GM19372 (cell line): ENCODE results near the gene MYO5A.
"Not testable (repeated sequence)": the region's sequence is repeated elsewhere in the genome, so short reads cannot be mapped to it uniquely, and the experiment has no call there.

Source experiments
- ATAC-seq: cut with Tn5 transposase; IDR thresholded peaks from one replicate; pipeline ENCODE4 v1.9.1; 2021; ENCODE audit warnings: mild to moderate bottlenecking, low read depth, moderate library complexity; ENCODE audit not compliant: unreplicated experiment

The MYO5A gene

DNA sequence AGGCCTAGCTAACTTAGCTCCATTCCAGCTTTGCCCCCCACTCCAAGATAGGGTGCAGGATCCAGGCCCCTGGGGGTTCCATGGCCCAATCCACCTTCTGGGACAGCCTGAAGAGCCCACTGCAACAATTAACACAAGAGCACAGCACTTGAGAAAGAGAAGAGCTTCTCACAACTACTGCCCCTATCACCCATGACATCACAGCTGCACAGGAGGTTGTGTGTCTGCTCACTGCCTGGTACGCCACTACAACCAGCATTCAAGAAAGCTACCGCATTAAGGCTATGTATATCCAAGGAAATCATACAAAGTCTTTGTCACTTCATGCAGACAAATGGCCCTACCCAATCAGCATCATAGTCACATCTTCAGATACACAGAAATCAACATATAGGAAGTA, 62.0 kb downstream of the MYO5A start:
- ATAC-seq, result no peak

DNA sequence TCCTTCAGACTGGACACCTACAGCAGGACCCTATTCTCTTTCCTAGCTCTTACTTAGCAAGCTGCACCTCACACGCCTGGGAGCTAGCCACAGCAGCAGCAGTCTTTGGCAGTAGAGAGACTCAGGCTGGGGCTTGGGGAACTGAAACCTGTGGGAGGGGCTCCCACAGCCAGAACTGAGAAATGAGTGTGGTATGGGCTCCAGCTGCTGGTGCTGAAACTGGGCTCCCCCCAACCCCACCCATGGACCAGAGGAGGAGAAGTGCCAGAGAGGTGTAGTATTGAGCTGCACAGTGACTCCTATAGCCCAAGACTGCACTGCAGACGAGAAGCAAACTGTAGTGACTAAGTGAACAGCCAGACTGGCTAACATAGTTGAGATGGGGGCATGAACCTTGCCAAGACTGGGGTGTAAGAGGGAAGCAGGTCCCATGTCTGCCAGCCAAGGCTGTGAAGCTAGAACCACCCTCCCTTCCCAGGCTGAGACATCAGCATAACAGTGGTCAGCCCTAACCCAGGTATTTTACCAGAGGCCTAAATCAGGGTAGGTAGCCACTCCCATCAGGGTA, 62.5 kb downstream of the MYO5A start:
- ATAC-seq, result peak; percentile 93

DNA sequence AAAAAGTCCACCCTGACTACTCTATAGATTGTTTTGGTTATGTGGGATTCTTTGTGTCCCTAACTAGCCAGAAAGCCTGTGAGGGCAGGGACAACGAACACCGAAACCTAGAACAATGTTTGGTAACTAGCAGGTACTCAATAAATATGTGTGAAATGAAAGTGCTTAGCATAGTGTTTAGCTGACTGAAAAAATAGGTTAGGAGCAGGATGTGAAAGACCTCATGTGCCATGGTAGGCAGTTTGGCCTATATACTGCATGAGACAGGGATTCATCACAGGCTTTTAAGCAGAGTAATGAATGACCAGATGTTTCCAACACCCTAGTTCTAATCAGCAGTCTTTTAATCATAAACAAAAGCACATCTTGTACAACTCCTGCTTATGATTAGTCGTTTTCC, 64.2 kb downstream of the MYO5A start:
- peak; percentile 54 for ATAC-seq

DNA sequence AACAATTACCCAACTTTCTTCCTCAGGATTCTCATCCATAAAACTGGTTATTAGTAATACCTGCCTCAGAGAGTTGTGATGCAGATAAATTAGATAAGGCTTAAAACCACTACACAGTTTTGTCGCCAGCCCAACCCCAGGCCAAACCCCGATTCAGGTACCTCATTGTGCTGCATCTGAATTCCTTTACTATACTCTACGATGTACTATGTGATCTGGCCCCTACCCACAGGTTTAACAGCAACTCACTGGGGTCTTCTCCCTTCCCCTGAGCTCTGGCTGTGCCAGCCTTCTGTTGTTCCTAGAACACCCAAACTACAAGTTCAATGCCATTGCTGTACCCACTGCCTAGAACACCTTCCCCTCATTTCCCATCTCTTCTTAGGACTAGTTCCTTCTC, 64.6 kb downstream of the MYO5A start:
- ATAC-seq, result no peak

DNA sequence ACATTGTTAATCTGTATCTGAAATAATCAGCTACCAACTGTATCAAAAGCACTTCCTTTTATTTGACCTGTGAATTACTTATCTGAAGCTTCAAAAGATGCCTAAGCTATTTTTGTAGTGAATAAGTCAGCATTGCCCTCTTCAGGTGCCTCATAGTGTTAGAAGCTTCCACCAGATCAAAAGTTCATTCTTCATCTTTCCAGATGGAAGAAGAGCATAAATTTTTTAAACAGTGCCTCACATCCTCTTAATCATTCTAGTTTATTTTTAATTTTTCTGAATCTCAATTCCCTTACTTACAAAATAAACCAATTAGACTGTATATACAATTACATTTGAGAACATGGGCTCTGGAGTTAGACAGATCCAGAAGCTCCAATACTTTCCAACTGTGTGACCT, 65.0 kb downstream of the MYO5A start:
- ATAC-seq, result no peak

DNA sequence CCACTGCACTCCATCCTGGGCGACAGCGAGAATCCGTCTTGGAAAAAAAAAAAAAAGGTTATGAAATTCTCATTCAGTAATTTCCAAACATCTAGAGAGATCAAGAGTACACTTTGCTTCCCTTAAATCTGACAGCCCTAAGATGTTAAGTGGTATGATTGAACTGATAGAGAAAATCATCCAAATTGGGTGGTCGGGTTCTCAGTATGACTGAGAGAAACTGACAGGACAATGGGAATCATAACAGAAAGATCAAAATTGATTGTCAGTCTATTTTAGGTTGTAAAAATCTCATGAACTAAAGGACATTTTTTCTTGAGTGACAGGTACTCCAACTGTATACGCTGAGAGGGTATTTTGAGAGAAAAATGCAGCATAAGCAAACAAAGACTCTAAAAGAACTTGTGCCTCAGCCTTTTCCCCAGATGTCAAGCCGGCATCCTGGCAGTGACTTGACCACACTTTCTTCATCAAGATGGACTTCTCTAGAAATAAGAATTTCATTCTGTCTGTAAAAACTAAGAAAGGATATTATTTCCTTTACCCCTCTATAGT, 65.8 kb downstream of the MYO5A start:
- ATAC-seq, result no peak

DNA sequence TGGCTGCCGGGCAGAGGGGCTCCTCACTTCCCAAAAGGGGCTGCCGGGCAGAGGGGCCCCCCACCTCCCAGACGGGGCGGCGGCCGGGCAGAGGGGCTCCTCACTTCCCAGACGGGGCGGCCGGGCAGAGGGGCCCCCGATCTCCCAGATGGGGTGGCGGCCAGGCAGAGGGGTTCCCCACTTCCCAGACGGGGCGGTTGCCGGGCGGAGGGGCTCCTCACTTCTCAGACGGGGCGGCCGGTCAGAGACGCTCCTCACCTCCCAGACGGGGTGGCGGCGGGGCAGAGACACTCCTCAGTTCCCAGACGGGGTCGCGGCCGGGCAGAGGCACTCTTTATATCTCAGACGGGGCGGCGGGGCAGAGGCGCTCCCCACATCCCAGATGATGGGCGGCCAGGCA, 69.0 kb downstream of the MYO5A start:
- ATAC-seq, result not testable (repeated sequence)

DNA sequence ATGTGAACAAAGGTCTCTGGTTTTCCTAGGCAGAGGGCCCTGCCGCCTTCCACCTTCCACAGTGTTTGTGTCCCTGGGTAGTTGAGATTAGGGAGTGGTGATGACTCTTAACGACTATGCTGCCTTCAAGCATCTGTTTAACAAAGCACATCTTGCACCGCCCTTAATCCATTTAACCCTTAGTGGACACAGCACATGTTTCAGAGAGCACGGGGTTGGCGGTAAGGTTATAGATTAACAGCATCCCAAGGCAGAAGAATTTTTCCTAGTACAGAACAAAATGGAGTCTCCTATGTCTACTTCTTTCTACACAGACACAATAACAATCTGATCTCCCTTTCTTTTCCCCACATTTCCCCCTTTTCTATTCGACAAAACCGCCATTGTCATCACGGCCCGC, 69.4 kb downstream of the MYO5A start:
- ATAC-seq, result not testable (repeated sequence)

DNA sequence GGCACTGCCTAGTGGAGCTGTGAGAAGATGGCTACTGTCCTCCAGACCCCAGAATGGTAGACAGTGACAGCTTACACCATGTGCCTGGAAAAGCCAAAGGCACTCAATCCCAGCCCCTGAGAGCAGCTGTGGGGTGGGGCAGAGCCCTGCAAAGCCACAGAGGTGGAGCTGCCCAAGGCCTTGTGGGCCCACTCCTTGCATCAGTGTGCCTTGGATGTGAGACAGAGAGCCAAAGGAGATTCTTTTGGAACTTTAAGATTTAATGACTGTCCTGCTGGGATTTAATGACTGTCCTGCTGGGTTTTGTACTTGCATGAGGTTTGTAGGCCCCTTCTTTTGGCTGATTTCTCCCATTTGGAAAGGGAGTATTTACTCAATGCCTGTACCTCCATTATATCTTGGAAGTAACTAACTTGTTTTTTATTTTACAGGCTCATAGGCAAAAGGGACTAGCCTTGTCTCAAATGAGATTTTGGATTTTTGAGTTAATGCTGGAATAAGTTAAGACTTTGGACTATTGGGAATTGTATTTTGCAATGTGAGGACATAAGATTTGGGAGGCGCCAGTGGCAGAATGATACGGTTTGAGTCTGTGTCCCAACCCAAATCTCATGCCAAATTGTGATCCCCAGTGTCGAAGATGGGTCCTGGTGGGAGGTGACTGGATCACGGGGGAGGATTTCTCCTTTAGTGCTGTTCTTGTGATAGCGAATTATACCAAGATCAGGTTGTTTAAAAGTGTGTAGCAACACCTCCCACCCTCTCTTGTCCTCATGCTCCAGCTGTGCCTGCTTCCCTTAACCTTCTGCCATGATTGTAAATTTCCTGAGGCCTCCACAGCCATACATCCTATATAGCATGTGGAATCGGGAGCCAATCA, 80.4 kb downstream of the MYO5A start:
- no peak for ATAC-seq

DNA sequence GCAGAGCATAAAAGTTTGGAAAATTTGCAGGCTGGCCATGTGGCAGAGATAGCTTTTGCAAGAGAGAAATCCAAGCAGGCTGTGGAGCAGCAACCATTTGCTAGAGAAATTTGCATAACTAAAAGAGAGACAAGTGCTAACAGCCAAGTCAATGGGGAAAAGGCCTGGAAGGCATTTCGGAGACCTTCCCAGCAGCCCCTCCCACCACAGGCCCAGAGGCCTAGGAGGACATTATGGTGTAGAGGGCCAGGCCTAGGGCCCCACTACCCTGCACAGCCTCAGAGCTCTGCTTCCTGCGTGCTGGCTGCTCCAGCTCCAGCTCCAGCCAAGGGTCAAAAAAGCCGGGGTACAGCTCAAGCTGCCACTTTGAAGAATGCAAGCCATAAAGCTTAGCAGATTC, 82.7 kb downstream of the MYO5A start:
- no peak for ATAC-seq

DNA sequence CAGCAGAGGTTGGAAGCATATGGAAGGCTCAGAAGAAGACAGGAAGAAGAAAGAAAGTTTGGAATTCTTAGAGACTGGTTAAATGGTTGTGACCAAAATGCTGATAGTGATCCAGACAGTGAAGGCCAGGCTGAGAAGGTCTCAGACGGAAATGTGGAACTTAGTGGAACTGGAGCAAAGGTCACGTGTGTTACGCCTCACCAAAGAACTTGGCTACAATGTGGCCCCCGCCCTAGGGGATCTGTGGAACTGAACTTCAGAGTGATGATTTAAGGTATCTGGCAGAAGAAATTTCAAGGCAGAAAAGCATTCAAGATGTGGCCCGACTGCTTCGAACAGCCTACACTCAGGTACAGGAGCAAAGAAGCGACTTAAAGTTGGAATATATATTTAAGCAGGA, 83.1 kb downstream of the MYO5A start:
- ATAC-seq, result no peak

DNA sequence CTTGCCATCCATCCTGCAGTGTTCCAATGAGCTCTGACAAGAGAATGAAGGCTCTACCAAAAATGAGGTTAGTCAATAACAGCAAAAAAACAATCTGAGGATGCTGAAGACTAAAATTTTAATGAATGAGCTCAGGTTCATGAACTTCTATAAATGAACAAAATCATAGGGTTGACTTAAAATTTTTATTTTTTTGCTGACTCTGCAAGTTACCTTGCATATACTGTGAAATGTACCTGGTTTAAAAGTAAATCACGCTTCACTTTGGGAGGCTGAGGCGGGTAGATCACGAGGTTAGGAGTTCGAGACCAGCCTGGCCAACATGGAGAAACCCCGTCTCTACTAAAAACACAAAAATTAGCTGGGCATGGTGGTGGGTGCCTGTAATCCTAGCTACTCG, 85.5 kb downstream of the MYO5A start:
- not testable (repeated sequence) for ATAC-seq

DNA sequence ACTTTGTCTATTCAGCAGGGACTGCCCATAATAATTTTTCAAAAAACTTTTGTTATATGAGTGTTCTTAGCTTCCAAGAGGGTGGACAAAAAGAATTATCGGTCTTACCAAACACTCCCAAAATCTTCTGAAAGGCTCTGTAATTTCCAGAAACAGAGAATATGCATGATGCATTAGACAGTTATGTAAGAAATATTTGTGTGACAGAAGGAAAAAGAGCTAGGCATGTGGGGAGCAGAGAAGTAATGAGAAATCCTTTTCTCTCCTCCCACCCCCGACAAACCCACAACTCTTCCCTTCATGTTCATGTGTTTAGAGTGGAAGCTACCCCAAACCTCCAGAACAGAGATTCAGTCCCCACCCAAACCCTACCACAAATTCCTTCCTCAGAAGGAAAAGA, 86.8 kb downstream of the MYO5A start:
- ATAC-seq, result no peak

DNA sequence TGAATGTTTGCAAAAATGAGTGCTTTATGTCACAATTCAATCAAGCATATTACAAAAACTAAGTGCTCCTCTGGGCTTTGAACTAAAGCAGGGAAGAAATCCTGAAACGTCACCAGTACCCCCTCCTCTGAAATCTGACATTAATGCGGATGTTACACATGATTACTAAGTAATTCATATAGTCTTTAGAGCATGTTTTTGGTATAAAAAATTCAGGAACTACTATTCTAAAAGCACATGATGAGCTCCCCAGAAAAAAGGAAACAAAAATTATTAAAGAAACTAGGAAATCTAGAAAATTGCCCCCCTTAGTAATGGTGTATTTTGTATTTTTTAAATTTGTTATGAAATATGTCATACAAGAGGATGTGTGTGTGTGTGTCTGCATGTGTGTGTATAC, 87.7 kb downstream of the MYO5A start:
- ATAC-seq, result no peak

DNA sequence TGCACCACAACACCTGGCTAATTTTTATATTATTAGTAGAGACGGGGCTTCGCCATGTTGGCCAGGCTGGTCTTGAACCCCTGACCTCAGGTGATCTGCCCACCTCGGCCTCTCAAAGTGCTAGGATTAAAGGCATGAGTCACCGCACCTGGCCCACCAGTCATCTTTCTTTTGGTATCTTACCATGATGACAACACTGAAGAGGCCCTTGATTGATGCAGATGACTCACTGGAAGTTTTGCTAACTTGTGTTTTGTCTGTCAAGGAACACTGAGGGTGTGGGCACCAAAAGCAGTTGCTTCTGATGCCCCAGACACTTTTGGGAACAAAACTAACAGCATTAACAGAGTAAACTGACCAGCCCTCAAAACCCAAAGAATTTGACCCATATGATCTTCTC, 88.3 kb downstream of the MYO5A start:
- no peak for ATAC-seq

DNA sequence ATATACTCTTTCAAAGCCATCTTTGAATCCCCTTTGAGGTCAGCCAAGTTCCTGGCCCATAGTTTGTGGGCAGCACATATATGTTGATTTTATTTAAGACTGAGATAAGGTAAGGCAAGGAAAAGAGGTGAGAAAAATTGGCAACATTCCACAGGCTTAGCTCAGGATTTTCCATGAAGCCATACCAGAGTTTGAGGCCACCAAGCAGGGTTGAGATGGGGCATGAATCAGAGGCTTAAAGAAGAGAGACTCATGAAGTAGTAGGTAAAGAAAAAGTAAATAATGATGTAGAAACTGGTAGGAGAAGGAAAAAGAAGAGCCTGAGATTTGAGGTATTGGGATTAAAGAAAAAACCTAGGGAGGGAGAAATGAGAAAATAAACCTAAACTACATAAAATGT, 89.2 kb downstream of the MYO5A start:
- no peak for ATAC-seq

DNA sequence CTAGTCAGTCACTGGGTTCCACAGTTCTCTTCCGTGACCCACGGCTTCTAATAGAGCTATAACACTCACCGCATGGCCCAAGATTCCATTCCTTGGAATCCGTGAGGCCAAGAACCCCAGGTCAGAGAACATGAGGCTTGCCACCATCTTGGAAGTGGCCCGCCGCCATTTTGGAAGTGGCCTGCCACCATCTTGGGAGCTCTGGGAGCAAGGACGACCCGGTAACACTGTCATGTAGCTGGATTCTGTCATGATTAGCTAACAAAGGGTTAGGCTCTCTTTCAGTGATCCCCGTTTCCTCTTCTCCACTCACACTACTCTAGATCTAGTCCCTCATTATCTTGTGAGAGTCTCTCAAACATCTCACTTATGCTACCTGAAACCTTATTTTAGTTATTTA, 89.6 kb downstream of the MYO5A start:
- not testable (repeated sequence) for ATAC-seq

DNA sequence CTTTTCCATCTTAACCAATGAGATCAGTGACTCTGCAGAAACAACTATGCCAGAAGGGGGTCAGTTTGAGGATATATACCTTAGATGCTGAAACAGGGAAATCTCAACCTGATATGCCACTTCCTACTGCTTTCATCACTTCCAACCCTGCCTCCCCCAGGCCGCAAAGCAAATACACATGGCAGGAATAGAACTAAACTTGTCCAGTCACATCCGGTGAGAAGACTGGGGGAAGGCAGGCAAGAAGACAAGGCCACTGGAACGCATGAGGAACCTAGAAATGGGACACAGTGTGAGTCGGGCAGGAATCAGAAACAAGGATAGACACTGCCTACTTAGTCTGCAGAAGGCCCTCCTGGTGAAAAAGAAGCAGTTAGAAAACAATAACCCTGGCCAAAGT, 90.6 kb downstream of the MYO5A start:
- ATAC-seq, result no peak

DNA sequence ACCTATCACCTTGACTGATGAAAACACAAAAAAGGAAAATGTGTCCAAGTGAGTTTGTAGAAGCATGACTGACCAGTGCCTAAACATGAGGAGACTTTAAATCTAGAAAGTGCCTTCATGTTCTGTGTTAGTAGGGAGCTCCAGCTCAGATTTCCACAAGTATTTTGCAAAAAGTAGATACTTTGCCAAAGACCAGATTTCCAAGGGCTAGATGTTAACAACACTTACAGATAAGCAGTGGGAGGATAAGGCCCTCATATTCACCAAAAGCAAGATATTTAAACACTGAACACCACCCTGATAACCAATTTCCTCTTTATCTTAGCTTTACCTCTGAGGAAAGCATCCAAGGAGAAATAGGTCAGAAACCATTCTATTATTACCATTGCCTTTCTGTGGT, 91.0 kb downstream of the MYO5A start:
- no peak for ATAC-seq

DNA sequence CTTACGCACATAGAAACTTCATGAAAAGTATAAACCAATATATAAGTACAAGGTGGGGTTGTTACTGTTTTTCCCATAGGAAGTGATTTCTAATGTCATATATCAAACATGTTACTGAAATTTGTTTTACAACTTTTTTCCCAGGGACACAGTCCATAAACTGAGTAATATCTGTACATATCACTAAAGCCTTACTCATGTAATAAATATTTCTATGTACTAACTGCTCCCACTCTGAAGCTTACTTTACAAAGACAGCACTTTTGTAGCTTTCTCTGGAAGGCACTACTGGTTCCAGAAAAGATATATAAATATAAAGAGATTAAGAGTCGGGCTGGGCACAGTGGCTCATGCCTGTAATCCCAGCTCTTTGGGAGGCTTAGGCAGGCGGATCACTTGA, 91.7 kb downstream of the MYO5A start:
- no peak for ATAC-seq

DNA sequence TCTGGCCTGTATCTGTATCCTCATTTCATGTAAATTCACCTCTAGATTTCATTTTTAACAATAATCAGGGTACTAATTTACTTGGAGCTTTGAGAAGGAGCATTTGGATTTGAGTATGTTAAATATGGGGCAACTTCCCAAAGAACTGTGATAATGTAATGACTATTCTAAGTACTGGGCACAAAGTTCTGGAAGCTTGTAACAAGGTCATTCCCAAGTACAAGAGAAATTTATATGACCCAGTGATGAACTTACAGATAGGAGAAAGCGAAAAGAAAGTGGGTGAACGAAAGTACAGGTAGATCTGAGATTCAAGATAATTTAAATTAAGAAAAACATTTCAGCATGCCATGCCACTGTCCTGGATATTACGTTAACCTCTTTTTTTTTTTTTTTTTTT, 93.8 kb downstream of the MYO5A start:
- no peak for ATAC-seq

DNA sequence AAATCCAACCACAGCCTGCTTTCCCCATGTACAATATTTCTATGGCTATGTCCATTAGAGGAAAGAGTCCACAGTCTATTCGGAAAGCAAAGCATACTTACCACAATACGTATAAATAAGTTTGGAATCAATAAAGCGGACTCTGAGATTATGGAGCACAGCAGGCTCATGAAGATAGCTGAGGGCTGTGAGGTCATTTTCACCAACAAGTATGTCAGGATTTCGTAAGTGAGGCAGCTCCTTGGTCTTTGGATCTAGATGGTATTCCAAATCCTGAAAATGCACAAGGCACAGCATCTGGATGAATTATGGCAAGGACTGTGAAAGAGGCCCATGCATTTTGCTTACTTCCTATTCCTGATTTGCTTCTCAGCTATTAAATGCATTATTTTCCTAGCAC, 100.4 kb downstream of the MYO5A start:
- no peak for ATAC-seq
